Measurements from ENCODE around the gene EIPR1. TPM values are rescaled to one million over a fixed set of nuclear protein-coding genes. Genes with fewer than 3 reads are reported as not detected.

Gene EIPR1
- total and polyA plus RNA-seq, 2 of the 13 experiments (the other 11 are each of a cell fraction or from before 2014, with no cell fraction given), result 70.0 to 96.3 TPM

GRCh38 chr2:3311601-3312000, 66.0 kb downstream of the EIPR1 start (continued):
- no peak for TF ChIP-seq ZBTB4 (CRISPR knock-in tag; IDR thresholded peaks at IDR 0.05; ENCODE audit: borderline replicate concordance)
- TF ChIP-seq TAF15 (IDR thresholded peaks at IDR 0.05; ENCODE audit: low read depth, low read length, poor library complexity, severe bottlenecking), result no peak
- no peak for TF ChIP-seq ZFP90 (CRISPR knock-in tag; IDR thresholded peaks at IDR 0.05; ENCODE audit: borderline replicate concordance)
- TF ChIP-seq POLR2A (IDR thresholded peaks at IDR 0.05; ENCODE audit: insufficient read depth in 1 of 2, low read depth in 2 of 2, low read length in 2 of 2), result no peak
- TF ChIP-seq GATAD1 (CRISPR knock-in tag; IDR thresholded peaks at IDR 0.05), result no peak
- TF ChIP-seq PCBP1 (IDR thresholded peaks at IDR 0.05; ENCODE audit: borderline replicate concordance, low read depth, low read length), result no peak
- no peak for TF ChIP-seq CSRNP1 (CRISPR knock-in tag; IDR thresholded peaks at IDR 0.05)

All from HepG2 (cell line).